ENCODE data around the gene AHCYL1. TPM values are rescaled to one million over a fixed set of nuclear protein-coding genes. Genes with fewer than 3 reads are reported as not detected.

The AHCYL1 gene
- total and polyA plus RNA-seq, 10 of the 15 experiments (the other 5 are each of a cell fraction or from before 2014, with no cell fraction given): 24.7 to 73.6 (median 46.8) TPM

DNA sequence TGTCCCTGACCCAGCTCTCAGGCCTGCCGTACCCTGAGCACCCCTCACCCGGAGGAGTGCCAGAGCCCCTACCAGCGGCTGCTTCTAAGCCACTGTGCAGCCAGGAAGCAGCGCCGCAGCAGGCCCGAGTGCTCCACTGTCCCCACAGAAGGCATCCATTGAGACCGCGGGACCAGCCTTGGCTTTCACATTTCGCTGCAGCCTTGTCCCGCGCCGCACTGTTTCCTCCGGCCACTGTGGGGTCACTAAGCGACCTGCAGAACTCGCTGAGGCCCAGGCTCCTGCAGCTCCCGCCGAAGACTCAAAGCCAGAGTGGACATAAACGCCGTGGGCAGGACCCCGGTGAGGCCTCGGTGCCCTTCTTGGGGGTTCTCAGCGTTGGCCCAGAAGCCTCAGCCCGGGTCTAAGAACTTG, 82.9 kb downstream of the AHCYL1 start:
- H3K4me2 ChIP-seq (ENCODE audit: control insufficient read depth, insufficient read depth): no peak overlapping the region
- no TSS peak for BruUV-seq (replicated peaks)
- no peaks in the 10 kb centered on the region for H3K79me2 ChIP-seq (ENCODE audit: control insufficient read depth, insufficient read depth, low read length)
- no peak for TF ChIP-seq PRDM15 (CRISPR knock-in tag; IDR thresholded peaks at IDR 0.05)
- TF ChIP-seq ZBTB40 (IDR thresholded peaks at IDR 0.05; ENCODE audit: borderline replicate concordance): no peak
- no peak for TF ChIP-seq ZNF274 (IDR thresholded peaks at IDR 0.05; ENCODE audit: insufficient read depth, insufficient read length)
- TF ChIP-seq, protein P1, sequence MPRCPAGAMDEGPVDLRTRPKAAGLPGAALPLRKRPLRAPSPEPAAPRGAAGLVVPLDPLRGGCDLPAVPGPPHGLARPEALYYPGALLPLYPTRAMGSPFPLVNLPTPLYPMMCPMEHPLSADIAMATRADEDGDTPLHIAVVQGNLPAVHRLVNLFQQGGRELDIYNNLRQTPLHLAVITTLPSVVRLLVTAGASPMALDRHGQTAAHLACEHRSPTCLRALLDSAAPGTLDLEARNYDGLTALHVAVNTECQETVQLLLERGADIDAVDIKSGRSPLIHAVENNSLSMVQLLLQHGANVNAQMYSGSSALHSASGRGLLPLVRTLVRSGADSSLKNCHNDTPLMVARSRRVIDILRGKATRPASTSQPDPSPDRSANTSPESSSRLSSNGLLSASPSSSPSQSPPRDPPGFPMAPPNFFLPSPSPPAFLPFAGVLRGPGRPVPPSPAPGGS (IDR thresholded peaks at IDR 0.05; ENCODE audit: borderline replicate concordance, insufficient read depth, low read depth, low read length, poor library complexity, severe bottlenecking): no peak
- no peak for TF ChIP-seq PML (IDR thresholded peaks at IDR 0.05; ENCODE audit: low read length)
- TF ChIP-seq YY1 (IDR thresholded peaks at IDR 0.05; ENCODE audit: low read depth, low read length): no peak
- 63% methylated on average over 23 of the region's 23 CpGs for WGBS (ENCODE audit: insufficient coverage, insufficient replicate concordance, low lambda C conversion rate, missing lambda C conversion rate)
- DNase-seq (ENCODE audit: low read depth, low spot score) (no peak), ATAC-seq (no peak), FAIRE-seq (no peak)
- in situ Hi-C loops (cut with MboI): no loop called here
- H3K36me3 ChIP-seq (ENCODE audit: control insufficient read depth in 2 of 2, insufficient read depth in 2 of 2, low read length in 1 of 2): no peaks in the 10 kb centered on the region
- H3K27me3 ChIP-seq (replicated peaks in 1 of 2; ENCODE audit: control insufficient read depth in 2 of 2, insufficient read depth in 2 of 2, low read length in 1 of 2): peaks cover 28 to 36% of the 10 kb centered on the region in 2 experiments
- no peaks in the 10 kb centered on the region for H3K9me3 ChIP-seq (replicated peaks; ENCODE audit: control insufficient read depth, insufficient read depth, low read length)
- H3K27ac ChIP-seq (ENCODE audit: control insufficient read depth, insufficient read depth): no peak overlapping the region
- intact Hi-C loops (cut with micrococcal nuclease; ENCODE audit: unreplicated experiment): no loop called here
- ChIA-PET RAD21 (ENCODE audit: unreplicated experiment) (no interaction called here), SMC1A (ENCODE audit: uncharacterized antibody, unreplicated experiment) (no interaction called here), POLR2A (no interaction called here), CTCF (no interaction called here)
- no peak overlapping the region for H3K9ac ChIP-seq (ENCODE audit: control insufficient read depth, insufficient read depth, low read length)
- H3K4me1 ChIP-seq (ENCODE audit: control insufficient read depth, insufficient read depth, low read length): no peaks in the 10 kb centered on the region
- no peak overlapping the region for H3K4me3 ChIP-seq
- H4K20me1 ChIP-seq (ENCODE audit: control insufficient read depth, insufficient read depth): peaks cover 7% of the 10 kb centered on the region
- no peak overlapping the region for H2AFZ ChIP-seq (ENCODE audit: control insufficient read depth, low read depth, low read length)

Data from GM12878 (cell line).